Measurements from ENCODE around the gene SLC25A53.
A peak's percentile ranks its signal among the peaks of the same experiment; 100 is the strongest.

SLC25A53 gene

DNA sequence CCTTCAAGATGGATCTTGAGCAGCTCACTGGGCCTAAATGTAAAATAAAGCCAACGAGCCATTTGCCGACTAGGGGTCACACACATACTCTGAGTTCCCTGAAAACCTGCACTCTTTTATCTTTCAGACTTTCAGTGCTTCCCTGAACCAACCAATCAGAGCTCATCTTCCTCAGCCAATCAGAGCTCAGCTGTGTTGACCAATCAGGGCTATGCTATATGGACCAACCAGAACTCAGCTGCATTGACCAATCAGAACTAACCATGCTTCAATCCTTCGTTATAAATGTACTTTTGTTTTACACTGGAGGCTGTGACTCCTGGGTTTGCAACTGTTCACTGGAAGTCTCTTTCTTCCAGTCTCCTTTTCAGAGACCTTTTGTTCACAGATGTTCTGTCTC lies 19.3 kb downstream of the SLC25A53 start:
- H3K4me1 ChIP-seq (ENCODE audit: low read depth, poor library complexity, severe bottlenecking) = peaks cover 17% of the 10 kb centered on the region
- no peaks in the 10 kb centered on the region for H3K27me3 ChIP-seq (ENCODE audit: insufficient read depth, low read depth)
- H4K20me1 ChIP-seq (ENCODE audit: insufficient read depth) = no peaks in the 10 kb centered on the region
- no peak overlapping the region for H3K4me2 ChIP-seq
- no peaks in the 10 kb centered on the region for H3K36me3 ChIP-seq (ENCODE audit: insufficient read depth)
- TF ChIP-seq, protein P1, sequence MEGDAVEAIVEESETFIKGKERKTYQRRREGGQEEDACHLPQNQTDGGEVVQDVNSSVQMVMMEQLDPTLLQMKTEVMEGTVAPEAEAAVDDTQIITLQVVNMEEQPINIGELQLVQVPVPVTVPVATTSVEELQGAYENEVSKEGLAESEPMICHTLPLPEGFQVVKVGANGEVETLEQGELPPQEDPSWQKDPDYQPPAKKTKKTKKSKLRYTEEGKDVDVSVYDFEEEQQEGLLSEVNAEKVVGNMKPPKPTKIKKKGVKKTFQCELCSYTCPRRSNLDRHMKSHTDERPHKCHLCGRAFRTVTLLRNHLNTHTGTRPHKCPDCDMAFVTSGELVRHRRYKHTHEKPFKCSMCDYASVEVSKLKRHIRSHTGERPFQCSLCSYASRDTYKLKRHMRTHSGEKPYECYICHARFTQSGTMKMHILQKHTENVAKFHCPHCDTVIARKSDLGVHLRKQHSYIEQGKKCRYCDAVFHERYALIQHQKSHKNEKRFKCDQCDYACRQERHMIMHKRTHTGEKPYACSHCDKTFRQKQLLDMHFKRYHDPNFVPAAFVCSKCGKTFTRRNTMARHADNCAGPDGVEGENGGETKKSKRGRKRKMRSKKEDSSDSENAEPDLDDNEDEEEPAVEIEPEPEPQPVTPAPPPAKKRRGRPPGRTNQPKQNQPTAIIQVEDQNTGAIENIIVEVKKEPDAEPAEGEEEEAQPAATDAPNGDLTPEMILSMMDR (conservative IDR thresholded peaks at IDR 0.05; ENCODE audit: low read depth, low read length) = no peak
- no peak overlapping the region for H3K27ac ChIP-seq
- no peak overlapping the region for H2AFZ ChIP-seq (ENCODE audit: low read depth)
- H3K9ac ChIP-seq = no peak overlapping the region
- H3K79me2 ChIP-seq (ENCODE audit: insufficient read depth, low read depth) = no peaks in the 10 kb centered on the region
- no peak overlapping the region for H3K4me3 ChIP-seq (IDR thresholded peaks at IDR 0.05; ENCODE audit: insufficient read depth, low read depth, low read length)

- no peaks in the 10 kb centered on the region for H3K36me3 ChIP-seq (ENCODE audit: insufficient read depth)
- H3K9ac ChIP-seq = no peak overlapping the region
- H3K79me2 ChIP-seq (ENCODE audit: insufficient read depth, low read depth) = no peaks in the 10 kb centered on the region
- H3K27ac ChIP-seq = no peak overlapping the region
- H4K20me1 ChIP-seq (ENCODE audit: insufficient read depth) = no peaks in the 10 kb centered on the region
- TF ChIP-seq, protein P1 (conservative IDR thresholded peaks at IDR 0.05; ENCODE audit: low read depth, low read length) = peak; percentile 74
- no peaks in the 10 kb centered on the region for H3K27me3 ChIP-seq (ENCODE audit: insufficient read depth, low read depth)
- H3K4me1 ChIP-seq (ENCODE audit: low read depth, poor library complexity, severe bottlenecking) = peaks cover 16% of the 10 kb centered on the region
- peak overlapping the region; percentile 61; the same call in 1 of the 2 replicates for H3K4me2 ChIP-seq
- H2AFZ ChIP-seq (ENCODE audit: low read depth) = peak overlapping the region; percentile 54; the same call in 1 of the 2 replicates
- no peak overlapping the region for H3K4me3 ChIP-seq (IDR thresholded peaks at IDR 0.05; ENCODE audit: insufficient read depth, low read depth, low read length)
Observed at GRCh38 chrX:104136241-104137019, 20.4 kb downstream of the SLC25A53 start.

DNA sequence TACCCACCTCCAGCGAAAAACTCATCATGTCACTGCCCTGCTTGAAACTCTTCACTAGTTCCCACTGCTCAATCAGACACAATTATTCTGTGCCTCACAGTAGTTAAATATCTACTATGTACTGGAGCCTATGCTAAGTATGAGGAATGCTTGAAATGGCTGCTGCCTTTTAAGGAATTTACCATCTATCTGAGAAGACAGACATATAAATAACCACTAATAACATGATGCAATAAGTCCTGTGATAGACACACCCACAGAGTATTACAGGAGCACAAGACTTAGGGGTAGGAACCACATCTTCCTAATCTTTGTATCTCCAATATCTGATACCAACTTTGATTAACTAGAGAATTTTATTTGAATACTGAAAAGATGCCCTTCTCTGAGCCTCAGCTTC lies 21.1 kb downstream of the SLC25A53 start:
- no peak overlapping the region for H3K4me2 ChIP-seq
- TF ChIP-seq, protein P1 (conservative IDR thresholded peaks at IDR 0.05; ENCODE audit: low read depth, low read length) = no peak
- no peak overlapping the region for H3K4me3 ChIP-seq (IDR thresholded peaks at IDR 0.05; ENCODE audit: insufficient read depth, low read depth, low read length)
- H3K9ac ChIP-seq = no peak overlapping the region
- no peaks in the 10 kb centered on the region for H3K27me3 ChIP-seq (ENCODE audit: insufficient read depth, low read depth)
- no peaks in the 10 kb centered on the region for H4K20me1 ChIP-seq (ENCODE audit: insufficient read depth)
- no peaks in the 10 kb centered on the region for H3K36me3 ChIP-seq (ENCODE audit: insufficient read depth)
- H3K79me2 ChIP-seq (ENCODE audit: insufficient read depth, low read depth) = no peaks in the 10 kb centered on the region
- no peak overlapping the region for H3K27ac ChIP-seq
- H2AFZ ChIP-seq (ENCODE audit: low read depth) = no peak overlapping the region
- H3K4me1 ChIP-seq (ENCODE audit: low read depth, poor library complexity, severe bottlenecking) = peaks cover 8% of the 10 kb centered on the region

DNA sequence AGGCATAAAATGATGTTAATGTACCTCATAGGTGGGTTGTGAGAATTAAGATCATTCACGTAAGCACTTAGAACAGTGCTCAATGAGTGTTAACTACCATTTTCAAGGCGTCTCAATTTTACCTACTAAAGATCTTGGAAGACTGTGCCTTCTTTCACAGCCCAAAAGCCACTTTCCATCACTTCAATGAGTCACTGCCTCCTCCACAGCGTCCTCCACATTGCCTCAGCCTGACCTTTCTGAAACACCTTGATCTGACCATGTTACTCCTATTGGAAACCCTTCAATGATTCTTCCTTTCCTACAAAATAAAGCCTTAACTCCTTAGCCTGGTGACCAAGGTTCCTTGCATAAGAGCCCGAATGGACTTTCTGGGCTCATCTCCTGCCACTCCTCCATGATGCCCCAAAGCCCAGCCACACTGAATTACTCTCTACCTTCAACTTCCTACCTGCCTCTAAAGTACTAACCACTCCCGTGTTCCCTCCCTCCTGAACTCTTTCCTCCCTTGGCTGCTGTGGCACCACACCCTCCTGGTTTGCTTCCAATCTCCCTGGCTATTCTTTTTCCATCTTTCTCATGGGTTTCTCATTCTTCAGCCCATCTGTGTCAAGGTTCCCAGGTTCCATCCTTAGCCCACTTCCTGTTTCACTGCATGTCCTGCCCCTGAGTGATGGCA lies 22.1 kb downstream of the SLC25A53 start:
- Histone ChIP-seq H3K4me3 (IDR thresholded peaks at IDR 0.05; ENCODE audit: insufficient read depth, low read depth, low read length) (no peak overlapping the region), H3K9ac (no peak overlapping the region), H3K4me1 (ENCODE audit: low read depth, poor library complexity, severe bottlenecking) (peaks cover 4% of the 10 kb centered on the region), H3K27ac (no peak overlapping the region), H3K27me3 (ENCODE audit: insufficient read depth, low read depth) (no peaks in the 10 kb centered on the region), H2AFZ (ENCODE audit: low read depth) (no peak overlapping the region), H4K20me1 (ENCODE audit: insufficient read depth) (no peaks in the 10 kb centered on the region), H3K4me2 (no peak overlapping the region), H3K36me3 (ENCODE audit: insufficient read depth) (no peaks in the 10 kb centered on the region), H3K79me2 (ENCODE audit: insufficient read depth, low read depth) (no peaks in the 10 kb centered on the region)
- TF ChIP-seq, protein P1 (conservative IDR thresholded peaks at IDR 0.05; ENCODE audit: low read depth, low read length) = no peak
